ENCODE data around the gene SND1.

- TF ChIP-seq CTCF (IDR thresholded peaks at IDR 0.05) (no peak), POLR2A (IDR thresholded peaks at IDR 0.05) (no peak)
Observed at GRCh38 chr7:127930341-127931328, 278.6 kb downstream of the SND1 start.

All from right lobe of liver (tissue), 4 donors.